Ovary (tissue), 9 donors: Measurements from ENCODE around the gene THAP3. TPM values are rescaled to one million over a fixed set of nuclear protein-coding genes. Genes with fewer than 3 reads are reported as not detected.

Experiments
- DNase-seq, 5 donors: peaks; one replicate each; pipeline ENCODE4 v3.0.0-alpha.2; 2019 to 2020
- H3K27ac ChIP-seq, 2 donors: fragments of 200-600 bp; one replicate each; pipeline versions ENCODE4 v1.5.1 to v1.8.0; 2019 to 2022
- H3K27me3 ChIP-seq: fragments of 200-600 bp; one replicate; pipeline ENCODE4 v1.8.0; 2022
- H3K36me3 ChIP-seq: fragments of 200-600 bp; sonication (generic); one replicate; pipeline ENCODE4 v1.5.1; 2019
- H3K4me1 ChIP-seq: one replicate; pipeline ENCODE4 v1.8.1; 2013; ENCODE audit warnings: mild to moderate bottlenecking, moderate library complexity; ENCODE audit not compliant: insufficient read depth
- H3K4me3 ChIP-seq: fragments of 200-600 bp; sonication (generic); one replicate; pipeline ENCODE4 v1.5.1; 2017
- H3K9me3 ChIP-seq, 2 donors: fragments of 200-600 bp in 1 of 2; sonication (generic) in 1 of 2; one replicate each; pipeline versions ENCODE4 v1.5.1 to v1.8.1; 2013 to 2019; ENCODE audit warnings: mild to moderate bottlenecking in 1 of 2, moderate library complexity in 1 of 2
- EP300 ChIP-seq: sonication (generic); formaldehyde crosslinking; IDR thresholded peaks from one replicate; pipeline ENCODE4 v1.6.1; 2017; ENCODE audit warnings: antibody characterized with exemption
- POLR2A ChIP-seq: fragments of 450-650 bp; IDR thresholded peaks from one replicate; pipeline ENCODE4 v1.6.1; 2017; ENCODE audit warnings: antibody characterized with exemption, mild to moderate bottlenecking, moderate library complexity
- WGBS, 3 donors: extraction: QIAGEN DNeasy Blood & Tissue Kit in 1 of 3; methylation state at CpG; one replicate each; pipeline versions ENCODE4 v1.1.5 to v1.1.7; 2013 to 2017; 5-methylcytosine and 5-hydroxymethylcytosine counted together
- intact Hi-C, 4 donors: fragments of 100-400 bp; cut with DNase I; formaldehyde crosslinking; loops; one replicate each; pipeline versions ENCODE4 v1.11.0 to v1.15.1; 2022 to 2023
- polyA plus RNA-seq, 2 donors: library from polyadenylated mRNA; stranded (reverse); fragments of 200-250 nt in 1 of 2; fragments of 350-450 nt in 1 of 2; fragmentation: Illumina TruSeq in 1 of 2; extraction: RNeasy Lipid Tissue Mini Kit (QIAGEN cat#74804) in 1 of 2; gene quantifications; one replicate each; pipeline ENCODE4 v1.2.3, GENCODE V29; 2013 to 2014
- total RNA-seq, 7 donors: library from RNA; depleted of rRNA in 2 of 7; stranded (reverse); fragments of >200 nt in 2 of 7; fragmentation: NEBNext Ultra II Directional in 3 of 7; extraction: Animal tissue kit (Norgen Biotek cat#: 25700) in 3 of 7; gene quantifications; one replicate each; pipeline versions ENCODE4 v1.1.0 to v1.2.4, GENCODE V29; 2016 to 2023
- TF ChIP-seq, protein P1 (sequence below), 3 donors: fragments of 450-650 bp in 2 of 3; fragments of 200-600 bp in 1 of 3; IDR thresholded peaks; one replicate each; pipeline versions ENCODE4 v1.5.1 to v1.8.0; 2016 to 2022; ENCODE audit warnings: antibody characterized with exemption in 3 of 3, mild to moderate bottlenecking in 1 of 3
- donor health status: DM: no; HTN: no; CAD: no; lungs with moderate emphysema.
- donor health status: DM: no; HTN: no; CAD: no.
- donor health status: Bipolar disorder and iron deficiency.
- donor health status: DM: yes; HTN: yes; CAD: no.
- donor health status: DM: no; HTN: no; CAD: no.
- donor health status: DM: yes; HTN: yes; CAD: no.

The THAP3 gene
- total and polyA plus RNA-seq, 9 donors = 5.6 to 33.6 (median 18.8) TPM

DNA sequence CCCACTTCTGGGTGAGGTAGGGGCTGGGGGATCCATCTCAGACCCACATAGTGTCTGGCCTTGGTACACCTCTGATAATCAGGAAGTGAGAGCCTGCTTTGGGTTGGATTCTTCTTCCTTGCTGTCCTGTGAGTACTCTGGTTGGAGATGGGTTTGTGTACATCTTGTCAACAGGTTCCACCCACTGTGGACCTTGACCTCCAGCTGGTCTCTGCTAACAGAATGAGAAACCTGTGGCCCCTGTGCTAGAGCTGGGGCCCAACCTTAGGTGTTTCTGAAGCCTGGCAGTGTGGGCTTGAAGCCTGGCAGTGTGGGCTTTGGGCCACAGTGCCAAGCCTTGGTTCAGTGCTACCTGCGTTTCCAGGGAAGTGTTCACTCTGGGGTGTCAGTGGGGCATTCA is 42.3 kb upstream of the THAP3 start:
- no peaks in the 10 kb centered on the region for H3K9me3 ChIP-seq
- no peak overlapping the region for H3K4me3 ChIP-seq
- TF ChIP-seq, protein P1, sequence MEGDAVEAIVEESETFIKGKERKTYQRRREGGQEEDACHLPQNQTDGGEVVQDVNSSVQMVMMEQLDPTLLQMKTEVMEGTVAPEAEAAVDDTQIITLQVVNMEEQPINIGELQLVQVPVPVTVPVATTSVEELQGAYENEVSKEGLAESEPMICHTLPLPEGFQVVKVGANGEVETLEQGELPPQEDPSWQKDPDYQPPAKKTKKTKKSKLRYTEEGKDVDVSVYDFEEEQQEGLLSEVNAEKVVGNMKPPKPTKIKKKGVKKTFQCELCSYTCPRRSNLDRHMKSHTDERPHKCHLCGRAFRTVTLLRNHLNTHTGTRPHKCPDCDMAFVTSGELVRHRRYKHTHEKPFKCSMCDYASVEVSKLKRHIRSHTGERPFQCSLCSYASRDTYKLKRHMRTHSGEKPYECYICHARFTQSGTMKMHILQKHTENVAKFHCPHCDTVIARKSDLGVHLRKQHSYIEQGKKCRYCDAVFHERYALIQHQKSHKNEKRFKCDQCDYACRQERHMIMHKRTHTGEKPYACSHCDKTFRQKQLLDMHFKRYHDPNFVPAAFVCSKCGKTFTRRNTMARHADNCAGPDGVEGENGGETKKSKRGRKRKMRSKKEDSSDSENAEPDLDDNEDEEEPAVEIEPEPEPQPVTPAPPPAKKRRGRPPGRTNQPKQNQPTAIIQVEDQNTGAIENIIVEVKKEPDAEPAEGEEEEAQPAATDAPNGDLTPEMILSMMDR (IDR thresholded peaks at IDR 0.05) = no peak
- H3K27me3 ChIP-seq = no peaks in the 10 kb centered on the region
- no peak overlapping the region for H3K27ac ChIP-seq
- intact Hi-C loops = loop anchor here in 1 of 4 donors (5.0 kb wide), 2 partner anchors 55 to 810 kb away; no protein-coding TSS in a partner anchor
- no peak for DNase-seq
- WGBS, 3 donors = 65 to 83% (median 75%) methylated on average over 1 of the region's 1 CpG
- H3K4me1 ChIP-seq = peaks cover 4% of the 10 kb centered on the region
- no peaks in the 10 kb centered on the region for H3K36me3 ChIP-seq

DNA sequence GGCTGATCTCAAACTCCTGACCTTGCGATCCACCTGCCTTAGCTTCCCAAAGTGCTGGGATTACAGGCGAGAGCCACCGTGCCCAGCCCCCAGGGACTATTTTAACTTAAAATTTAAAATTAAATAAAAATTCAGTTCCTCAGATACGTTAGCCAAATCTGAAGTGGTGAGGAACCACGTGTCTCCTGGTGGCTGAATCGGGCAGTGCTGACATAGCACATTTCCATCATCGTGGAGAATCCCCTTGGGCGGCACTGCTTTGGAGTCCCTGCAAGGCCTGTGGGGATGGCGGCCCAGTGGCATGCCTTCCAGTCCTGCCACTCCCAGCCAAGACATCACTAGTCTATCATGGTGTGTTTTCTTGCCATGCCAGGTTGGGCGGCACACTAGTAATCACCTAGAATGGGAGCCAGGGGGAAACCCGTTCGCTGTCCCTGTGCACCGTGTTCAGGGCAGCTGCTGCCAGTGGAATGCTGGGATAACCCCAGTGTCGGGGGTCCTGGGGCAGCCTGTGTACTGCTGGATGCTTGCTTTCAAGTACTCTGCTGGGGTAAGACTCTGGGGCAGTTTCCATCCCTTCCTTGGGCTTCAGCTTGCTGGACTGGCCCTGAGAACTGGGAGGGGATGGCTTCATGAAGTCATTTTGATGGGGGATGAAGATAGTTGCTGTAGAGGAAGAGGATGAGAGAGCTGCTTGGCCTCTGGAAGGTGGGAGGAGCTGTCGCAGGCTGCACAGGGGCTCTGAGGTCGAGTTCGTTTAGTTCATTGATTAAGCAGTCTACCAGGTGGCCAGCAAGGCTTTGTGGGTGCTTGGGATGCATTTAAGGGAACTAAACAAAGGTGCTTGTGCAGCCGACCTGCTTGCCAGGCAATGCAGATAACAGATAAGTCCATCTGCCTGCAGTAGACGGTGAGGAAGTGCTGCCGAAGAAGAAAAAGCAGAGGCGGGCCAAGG is 40.3 kb upstream of the THAP3 start:
- peaks cover 5% of the 10 kb centered on the region for H3K4me1 ChIP-seq
- H3K4me3 ChIP-seq = no peak overlapping the region
- 66 to 74% (median 70%) methylated on average over 21 of the region's 21 CpGs for WGBS, 3 donors
- no peaks in the 10 kb centered on the region for H3K27me3 ChIP-seq
- TF ChIP-seq EP300 (no peak), POLR2A (no peak)
- TF ChIP-seq, protein P1 (IDR thresholded peaks at IDR 0.05) = no peak
- H3K27ac ChIP-seq = no peak overlapping the region
- H3K36me3 ChIP-seq = no peaks in the 10 kb centered on the region
- intact Hi-C loops = loop anchor here in 1 of 4 donors (5.0 kb wide), 2 partner anchors 53 to 812 kb away; no protein-coding TSS in a partner anchor
- DNase-seq = no peak
- no peaks in the 10 kb centered on the region for H3K9me3 ChIP-seq

DNA sequence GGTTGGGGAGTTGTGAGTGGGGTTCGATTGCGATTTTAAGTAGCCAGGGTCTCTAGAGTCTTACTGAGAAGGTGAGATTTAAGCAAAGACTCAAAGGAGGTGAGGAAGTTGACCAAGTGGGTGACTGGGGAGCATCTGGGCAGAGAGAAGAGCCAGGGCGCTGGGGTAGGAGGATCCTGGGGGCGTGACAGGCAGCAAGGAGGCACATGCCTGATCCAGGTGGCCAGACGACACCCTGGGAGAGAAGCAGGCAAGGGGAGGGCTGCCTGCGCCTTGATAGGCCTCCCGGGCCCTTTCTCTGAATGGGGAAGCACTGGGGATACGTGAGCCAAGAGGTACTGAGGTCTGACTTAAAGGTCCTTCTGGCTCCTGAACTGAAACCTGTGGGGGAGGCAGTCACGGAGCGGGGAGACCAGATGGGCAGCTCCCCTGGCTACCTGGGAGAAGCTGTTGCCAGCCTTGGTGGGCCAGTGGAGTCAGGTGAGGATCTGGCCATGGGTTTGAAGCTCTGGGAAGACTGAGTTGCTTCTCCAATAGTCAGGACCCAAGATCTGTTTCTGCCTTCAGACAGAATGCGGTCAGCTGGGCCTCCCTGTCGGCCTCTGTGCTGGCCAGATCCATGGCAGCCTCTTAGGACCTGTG is 39.5 kb upstream of the THAP3 start:
- Histone ChIP-seq H3K4me3 (no peak overlapping the region), H3K4me1 (peaks cover 5% of the 10 kb centered on the region)
- 68 to 72% (median 69%) methylated on average over 12 of the region's 12 CpGs for WGBS, 3 donors

DNA sequence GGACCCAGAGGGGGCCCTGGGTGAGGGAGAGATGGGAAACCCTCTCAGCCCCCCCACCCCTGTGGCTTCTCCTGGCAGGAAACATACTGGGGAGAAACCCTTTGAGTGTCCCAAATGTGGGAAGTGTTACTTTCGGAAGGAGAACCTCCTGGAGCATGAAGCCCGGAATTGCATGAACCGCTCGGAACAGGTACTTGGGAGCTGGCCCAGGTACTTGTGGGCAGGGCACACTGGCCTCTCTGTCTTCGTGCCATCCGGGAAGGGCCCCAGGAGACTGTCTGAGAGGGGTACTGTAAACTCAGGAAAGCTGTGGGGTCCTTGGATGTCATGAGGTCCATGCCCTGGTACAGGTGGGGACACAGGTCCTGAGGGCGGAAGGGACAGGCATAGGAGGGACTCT is 38.8 kb upstream of the THAP3 start:
- no peaks in the 10 kb centered on the region for H3K36me3 ChIP-seq
- TF ChIP-seq, protein P1 (IDR thresholded peaks at IDR 0.05) = no peak
- TF ChIP-seq POLR2A (no peak), EP300 (no peak)
- 84 to 89% (median 87%) methylated on average over 7 of the region's 7 CpGs for WGBS, 3 donors
- intact Hi-C loops = no loop called here
- peaks cover 1% of the 10 kb centered on the region for H3K4me1 ChIP-seq
- no peak overlapping the region for H3K27ac ChIP-seq
- H3K27me3 ChIP-seq = no peaks in the 10 kb centered on the region
- no peak for DNase-seq
- H3K9me3 ChIP-seq = no peaks in the 10 kb centered on the region
- H3K4me3 ChIP-seq = no peak overlapping the region

More for the DNA sequence above, 39.5 kb upstream of the THAP3 start:
- no peaks in the 10 kb centered on the region for H3K9me3 ChIP-seq
- H3K27ac ChIP-seq = no peak overlapping the region
- intact Hi-C loops = no loop called here
- no peaks in the 10 kb centered on the region for H3K36me3 ChIP-seq
- no peak for DNase-seq
- no peaks in the 10 kb centered on the region for H3K27me3 ChIP-seq
- TF ChIP-seq, protein P1 (IDR thresholded peaks at IDR 0.05) = no peak
- TF ChIP-seq POLR2A = no peak
- no peak for TF ChIP-seq EP300
